ENCODE measurements around the gene SHROOM1. TPM values are rescaled to one million over a fixed set of nuclear protein-coding genes. Genes with fewer than 3 reads are reported as not detected.

Gene SHROOM1
- total RNA-seq, 2 donors from 2014 or later, result 0.54 to 3.4 TPM

DNA sequence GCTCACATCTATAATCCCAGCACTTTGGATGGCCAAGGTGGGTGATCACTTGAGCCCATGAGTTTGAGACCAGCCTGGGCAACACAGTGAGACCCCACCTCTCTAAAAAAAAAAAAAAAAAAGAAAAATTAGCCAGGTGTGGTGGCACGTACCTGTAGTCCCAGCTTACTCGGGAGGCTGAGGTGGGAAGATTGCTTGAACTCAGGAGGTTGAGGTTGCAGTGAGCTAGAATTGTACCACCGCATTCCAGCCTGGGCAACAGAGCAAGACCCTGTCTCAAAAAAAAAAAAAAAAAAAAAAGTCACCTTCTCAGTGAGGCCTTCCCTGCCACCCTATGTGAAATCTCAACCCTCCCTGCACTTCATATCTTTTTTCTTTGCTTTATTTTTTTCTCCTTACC, 39.4 kb downstream of the SHROOM1 start:
- Mint-ChIP-seq H3K27me3 (peaks cover 3% of the 10 kb centered on the region), H3K4me1 (no peaks in the 10 kb centered on the region), H3K4me3 (no peak overlapping the region), H3K27ac (no peak overlapping the region), H3K9me3 (no peaks in the 10 kb centered on the region), H3K36me3 (ENCODE audit: low read depth) (no peaks in the 10 kb centered on the region)
- no peak for ATAC-seq (replicated peaks)

DNA sequence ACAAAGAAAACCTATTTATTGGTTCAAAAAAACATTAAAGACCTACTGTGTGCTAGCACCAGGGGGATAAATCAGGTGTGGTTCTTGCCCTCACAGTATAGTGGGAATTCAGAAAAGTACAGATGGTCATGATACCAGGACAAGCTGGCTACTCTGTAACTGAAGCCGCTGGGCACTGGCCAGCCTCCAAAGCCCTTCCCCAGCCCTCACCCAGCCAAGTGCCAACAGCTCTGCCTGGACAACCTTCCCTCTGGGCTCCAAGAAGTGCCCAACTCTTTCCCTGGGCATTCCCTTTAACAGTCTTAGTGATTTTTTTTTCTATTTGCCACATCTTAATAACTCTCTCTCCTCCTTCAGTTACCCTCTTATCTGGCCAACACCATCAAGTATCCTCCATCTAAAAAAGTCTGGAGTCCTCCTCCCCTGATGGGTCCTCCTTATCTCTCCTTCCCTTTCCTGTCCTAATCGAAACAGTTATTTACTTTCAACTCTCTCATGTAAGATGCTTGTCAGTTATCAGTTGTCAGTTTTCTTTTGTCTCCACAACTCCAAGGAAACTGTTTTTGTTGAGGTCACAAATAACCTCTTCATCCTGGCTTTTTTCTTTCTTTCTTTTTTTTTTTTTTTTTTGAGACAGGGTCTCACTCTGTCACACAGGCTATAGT, 40.1 kb downstream of the SHROOM1 start:
- Mint-ChIP-seq H3K27ac (no peak overlapping the region), H3K4me1 (no peaks in the 10 kb centered on the region), H3K9me3 (no peaks in the 10 kb centered on the region), H3K27me3 (peaks cover 7% of the 10 kb centered on the region), H3K4me3 (no peak overlapping the region), H3K36me3 (ENCODE audit: low read depth) (no peaks in the 10 kb centered on the region)
- ATAC-seq (replicated peaks), result no peak

DNA sequence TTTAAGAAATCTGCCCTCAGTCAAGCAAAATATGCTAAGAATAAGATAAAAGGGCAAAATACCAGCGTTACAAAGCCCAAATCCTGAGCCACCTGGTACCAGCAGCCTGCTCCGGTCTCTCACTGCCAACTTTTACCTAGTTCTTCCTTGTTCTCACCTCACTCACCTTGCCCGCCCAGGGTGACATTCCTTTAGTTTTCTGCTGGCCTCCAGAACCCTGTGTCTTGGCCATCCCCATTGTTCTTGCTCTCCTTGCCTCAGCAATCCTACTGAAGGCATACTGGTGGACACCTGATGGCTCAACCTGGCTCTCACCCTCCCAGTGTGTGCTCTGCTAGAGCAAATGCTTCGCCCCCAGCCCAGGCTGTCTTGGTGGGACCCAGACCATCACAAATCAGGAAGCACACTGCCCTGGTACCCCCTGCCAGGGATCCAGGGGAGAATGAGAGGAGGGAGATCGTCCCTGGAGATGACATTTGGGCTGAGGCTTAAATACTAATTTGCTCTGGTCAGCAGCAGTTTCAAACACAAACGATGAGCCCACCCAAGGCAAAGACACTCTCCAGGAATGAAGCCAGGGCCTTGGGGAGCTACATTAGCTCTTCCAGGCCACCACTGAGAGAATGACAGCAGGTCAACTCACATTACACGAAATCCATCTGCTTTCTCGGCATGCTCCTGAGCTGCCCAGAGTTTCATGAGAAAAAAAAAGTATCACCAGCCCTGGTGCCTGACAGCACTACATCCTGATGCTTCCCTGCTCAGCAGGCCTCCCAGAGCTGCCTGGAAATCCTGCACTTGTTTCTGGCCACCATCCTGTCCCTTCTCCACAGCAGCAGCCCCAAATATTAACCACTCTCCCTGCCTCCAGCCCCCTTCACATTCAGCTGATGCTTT, 41.2 kb downstream of the SHROOM1 start:
- no peaks in the 10 kb centered on the region for H3K36me3 Mint-ChIP-seq (ENCODE audit: low read depth)
- H3K9me3 Mint-ChIP-seq, result no peaks in the 10 kb centered on the region
- no peaks in the 10 kb centered on the region for H3K4me1 Mint-ChIP-seq
- peaks cover 11% of the 10 kb centered on the region for H3K27me3 Mint-ChIP-seq
- H3K27ac Mint-ChIP-seq, result no peak overlapping the region
- H3K4me3 Mint-ChIP-seq, result no peak overlapping the region
- no peak for ATAC-seq (replicated peaks)

DNA sequence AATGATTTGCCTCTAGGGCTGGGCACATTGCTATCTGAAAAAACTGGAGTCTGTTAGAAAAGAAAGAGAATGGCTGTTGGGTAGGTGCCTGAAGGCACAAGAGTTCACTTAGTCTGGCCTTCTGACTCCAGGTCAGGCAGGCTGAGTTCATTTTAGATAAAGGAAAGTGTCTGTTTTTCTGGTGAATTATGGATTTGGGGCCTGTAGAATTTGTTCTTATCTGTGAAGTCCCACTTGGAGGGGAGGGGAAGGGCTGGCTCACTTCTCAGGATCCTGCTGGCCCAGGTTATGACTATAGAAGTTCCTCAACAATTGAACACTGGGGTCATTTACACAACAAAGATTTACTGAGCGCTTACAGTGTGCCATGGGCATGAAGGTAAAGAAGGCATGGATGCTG, 41.9 kb downstream of the SHROOM1 start:
- H3K4me3 Mint-ChIP-seq, result no peak overlapping the region
- no peak overlapping the region for H3K27ac Mint-ChIP-seq
- ATAC-seq (replicated peaks), result no peak
- H3K36me3 Mint-ChIP-seq (ENCODE audit: low read depth), result no peaks in the 10 kb centered on the region
- H3K27me3 Mint-ChIP-seq, result peaks cover 11% of the 10 kb centered on the region
- no peaks in the 10 kb centered on the region for H3K4me1 Mint-ChIP-seq
- no peaks in the 10 kb centered on the region for H3K9me3 Mint-ChIP-seq

DNA sequence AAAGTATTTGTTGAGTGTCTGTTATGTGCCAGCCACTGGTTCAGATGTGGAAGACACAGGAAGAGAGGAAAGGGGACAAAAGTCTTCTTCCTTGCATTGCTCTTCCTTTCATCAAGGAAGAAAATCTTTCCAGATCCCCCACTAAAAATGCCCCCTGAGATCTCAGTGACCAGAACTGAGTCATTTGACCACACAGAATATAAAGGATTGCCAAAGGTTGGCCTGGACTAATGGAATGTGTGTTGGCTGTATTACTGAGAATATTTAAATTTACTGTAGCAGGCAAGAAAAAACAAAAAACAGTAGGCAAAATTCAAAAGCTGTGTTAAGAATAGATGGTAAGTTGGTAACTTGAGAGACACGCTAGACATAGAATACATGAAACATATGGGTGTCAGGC, 43.4 kb downstream of the SHROOM1 start:
- no peak for ATAC-seq (replicated peaks)
- Mint-ChIP-seq H3K36me3 (ENCODE audit: low read depth) (no peaks in the 10 kb centered on the region), H3K4me3 (no peak overlapping the region), H3K9me3 (no peaks in the 10 kb centered on the region), H3K27me3 (peaks cover 11% of the 10 kb centered on the region), H3K4me1 (no peaks in the 10 kb centered on the region), H3K27ac (no peak overlapping the region)

DNA sequence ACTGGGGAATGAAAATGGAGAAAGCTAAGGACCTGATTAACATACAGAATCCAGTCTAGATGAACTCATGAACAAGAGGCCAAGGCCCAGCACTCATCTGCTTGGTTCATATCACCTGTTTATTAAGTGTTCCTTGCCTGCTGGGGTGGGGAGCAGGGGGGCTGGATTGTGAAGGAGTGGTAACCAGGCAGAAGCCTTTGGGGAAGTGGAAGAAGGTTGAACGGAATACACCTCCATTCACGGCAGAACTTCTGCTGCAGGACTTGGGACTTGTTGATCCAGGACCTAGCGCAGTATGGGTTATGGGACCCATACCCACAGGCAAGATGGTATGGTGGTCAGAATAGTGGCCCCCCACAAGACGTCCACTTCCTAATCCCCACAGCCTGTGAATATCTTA, 44.6 kb downstream of the SHROOM1 start:
- Mint-ChIP-seq H3K27ac (no peak overlapping the region), H3K9me3 (no peaks in the 10 kb centered on the region), H3K27me3 (peaks cover 16% of the 10 kb centered on the region), H3K4me3 (no peak overlapping the region), H3K36me3 (ENCODE audit: low read depth) (no peaks in the 10 kb centered on the region), H3K4me1 (no peaks in the 10 kb centered on the region)
- no peak for ATAC-seq (replicated peaks)

DNA sequence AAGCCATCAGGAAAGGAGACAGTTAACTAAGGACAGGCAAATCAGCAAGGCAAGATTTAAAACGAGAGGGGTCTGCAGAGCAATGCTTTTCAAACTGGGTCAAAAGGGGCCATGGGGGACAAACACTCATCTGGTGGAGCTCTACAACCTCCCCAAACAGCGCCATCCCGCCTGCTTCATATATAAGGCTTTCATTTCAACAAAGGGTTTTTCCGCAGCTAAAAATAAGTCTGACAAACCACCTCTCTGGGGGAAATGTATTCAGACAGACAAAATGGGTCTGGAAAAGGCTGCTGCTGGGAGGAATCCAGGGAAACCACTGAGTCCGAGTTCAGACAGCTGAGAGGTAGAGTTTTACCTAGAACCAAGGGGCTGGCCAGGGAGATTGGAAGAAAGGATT, 45.1 kb downstream of the SHROOM1 start:
- H3K9me3 Mint-ChIP-seq, result no peaks in the 10 kb centered on the region
- ATAC-seq (replicated peaks), result no peak
- H3K36me3 Mint-ChIP-seq (ENCODE audit: low read depth), result no peaks in the 10 kb centered on the region
- peaks cover 16% of the 10 kb centered on the region for H3K27me3 Mint-ChIP-seq
- no peak overlapping the region for H3K27ac Mint-ChIP-seq
- H3K4me1 Mint-ChIP-seq, result no peaks in the 10 kb centered on the region
- H3K4me3 Mint-ChIP-seq, result no peak overlapping the region

DNA sequence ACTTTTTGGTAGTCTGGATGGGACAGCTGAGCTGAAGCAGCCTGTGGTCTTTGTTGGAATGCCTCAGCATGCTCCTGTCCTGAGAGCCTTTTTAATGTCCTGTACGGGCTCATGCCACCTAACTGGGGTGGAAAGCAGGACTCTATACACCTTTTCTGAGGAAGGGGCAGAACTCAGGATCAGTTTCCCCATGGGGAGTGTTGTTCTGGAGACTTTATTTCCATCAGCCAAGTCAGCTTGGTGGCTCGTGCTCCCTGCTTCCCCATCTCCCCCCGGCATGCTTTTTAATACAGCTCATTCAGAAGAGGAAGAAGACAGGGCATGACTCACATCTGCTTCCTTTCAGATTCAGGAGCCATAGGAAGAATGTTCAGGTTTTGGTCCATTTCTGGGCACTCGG, 48.3 kb downstream of the SHROOM1 start:
- Mint-ChIP-seq H3K4me1 (no peaks in the 10 kb centered on the region), H3K27me3 (peaks cover 27% of the 10 kb centered on the region)
- ATAC-seq (replicated peaks), result no peak

DNA sequence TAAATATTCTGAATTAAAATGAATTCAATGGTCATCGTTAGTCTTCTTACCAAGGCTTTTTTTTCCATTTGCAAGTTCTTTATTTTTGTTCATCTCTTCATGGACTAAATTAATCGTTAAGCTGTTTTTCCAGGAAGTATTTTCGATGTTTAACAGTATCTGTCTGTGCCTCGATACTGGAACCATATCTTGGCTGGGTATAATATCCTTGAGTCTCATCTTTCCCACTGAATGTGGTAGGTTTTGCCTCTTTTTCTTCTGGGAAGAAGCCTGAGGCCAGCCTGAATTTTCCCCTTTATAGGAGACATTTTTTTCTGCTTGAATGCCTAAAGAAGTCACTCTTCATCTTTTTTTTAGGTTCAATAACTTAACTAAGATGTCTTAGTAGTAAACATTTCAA, 49.4 kb downstream of the SHROOM1 start:
- Mint-ChIP-seq H3K4me3 (no peak overlapping the region), H3K36me3 (ENCODE audit: low read depth) (no peaks in the 10 kb centered on the region), H3K27me3 (peaks cover 25% of the 10 kb centered on the region), H3K27ac (no peak overlapping the region), H3K4me1 (no peaks in the 10 kb centered on the region), H3K9me3 (no peaks in the 10 kb centered on the region)
- no peak for ATAC-seq (replicated peaks)

More for the DNA sequence above, 48.3 kb downstream of the SHROOM1 start:
- Mint-ChIP-seq H3K4me3 (no peak overlapping the region), H3K9me3 (no peaks in the 10 kb centered on the region), H3K36me3 (ENCODE audit: low read depth) (no peaks in the 10 kb centered on the region), H3K27ac (no peak overlapping the region)

DNA sequence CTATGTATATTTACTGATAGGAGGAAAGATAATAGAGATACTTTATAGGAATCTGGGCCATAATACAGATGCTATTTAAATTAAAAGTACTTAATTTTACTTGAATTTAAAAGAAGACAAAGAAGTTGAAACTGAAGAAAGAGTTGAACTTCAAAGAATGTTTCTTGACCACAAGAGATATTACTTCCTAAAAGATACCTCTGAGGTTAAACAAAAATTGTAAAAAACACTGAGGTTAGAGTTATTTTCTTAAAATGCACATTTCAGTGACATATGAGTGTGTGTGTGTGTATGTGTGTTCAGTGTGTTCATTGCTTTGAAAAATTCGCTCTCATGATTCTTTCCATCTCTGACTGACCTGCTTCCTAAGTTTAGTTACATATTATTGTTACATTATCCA, 49.9 kb downstream of the SHROOM1 start:
- no peak overlapping the region for H3K4me3 Mint-ChIP-seq
- no peaks in the 10 kb centered on the region for H3K36me3 Mint-ChIP-seq (ENCODE audit: low read depth)
- H3K4me1 Mint-ChIP-seq, result peaks cover under 1% of the 10 kb centered on the region
- no peaks in the 10 kb centered on the region for H3K9me3 Mint-ChIP-seq
- no peak overlapping the region for H3K27ac Mint-ChIP-seq
- no peak for ATAC-seq (replicated peaks)
- peaks cover 21% of the 10 kb centered on the region for H3K27me3 Mint-ChIP-seq

DNA sequence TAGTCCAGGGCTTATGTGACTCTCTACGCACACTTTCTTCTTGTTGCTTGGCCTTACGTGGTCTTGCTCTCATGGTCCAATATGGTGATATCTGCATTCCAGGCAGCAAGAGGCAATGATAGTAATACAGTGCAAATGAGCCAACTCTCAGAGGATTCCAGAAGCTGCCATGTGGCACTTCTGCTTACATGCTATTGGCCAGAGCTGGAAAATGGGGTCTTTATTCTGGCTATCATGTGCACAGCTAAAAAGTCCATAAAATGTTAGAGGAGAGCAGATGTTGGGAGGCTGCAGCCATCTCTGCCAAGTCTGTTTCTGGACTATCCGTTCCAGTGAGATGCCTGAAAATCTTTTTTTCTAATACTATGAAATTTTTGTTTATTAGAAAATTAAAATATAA, 50.5 kb downstream of the SHROOM1 start:
- Mint-ChIP-seq H3K27me3 (peaks cover 17% of the 10 kb centered on the region), H3K4me1 (peaks cover 6% of the 10 kb centered on the region), H3K4me3 (no peak overlapping the region), H3K9me3 (no peaks in the 10 kb centered on the region), H3K27ac (no peak overlapping the region), H3K36me3 (ENCODE audit: low read depth) (no peaks in the 10 kb centered on the region)
- no peak for ATAC-seq (replicated peaks)

DNA sequence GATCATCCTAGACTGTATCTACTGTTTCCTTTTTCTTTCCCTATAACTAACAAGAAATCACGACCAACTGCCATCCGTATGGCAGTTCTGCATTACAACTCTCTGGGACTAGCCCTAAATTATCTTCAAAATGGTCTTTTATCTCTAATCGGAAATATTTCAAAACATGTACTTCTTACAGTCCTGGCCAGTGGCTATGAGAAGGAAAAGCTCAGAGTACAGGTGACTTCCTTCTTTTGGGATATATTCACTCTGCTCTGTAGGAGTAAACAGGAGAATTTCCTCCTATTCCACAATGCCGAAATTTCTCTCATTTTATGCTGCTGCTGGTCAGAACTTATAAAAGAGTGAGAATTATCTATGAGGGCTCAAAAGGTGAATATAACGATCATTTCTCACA, 51.6 kb downstream of the SHROOM1 start:
- Mint-ChIP-seq H3K36me3 (ENCODE audit: low read depth) (no peaks in the 10 kb centered on the region), H3K27ac (no peak overlapping the region), H3K4me3 (peak overlapping the region; percentile 53), H3K27me3 (peaks cover 16% of the 10 kb centered on the region), H3K9me3 (no peaks in the 10 kb centered on the region), H3K4me1 (peaks cover 6% of the 10 kb centered on the region)
- ATAC-seq (replicated peaks), result no peak

DNA sequence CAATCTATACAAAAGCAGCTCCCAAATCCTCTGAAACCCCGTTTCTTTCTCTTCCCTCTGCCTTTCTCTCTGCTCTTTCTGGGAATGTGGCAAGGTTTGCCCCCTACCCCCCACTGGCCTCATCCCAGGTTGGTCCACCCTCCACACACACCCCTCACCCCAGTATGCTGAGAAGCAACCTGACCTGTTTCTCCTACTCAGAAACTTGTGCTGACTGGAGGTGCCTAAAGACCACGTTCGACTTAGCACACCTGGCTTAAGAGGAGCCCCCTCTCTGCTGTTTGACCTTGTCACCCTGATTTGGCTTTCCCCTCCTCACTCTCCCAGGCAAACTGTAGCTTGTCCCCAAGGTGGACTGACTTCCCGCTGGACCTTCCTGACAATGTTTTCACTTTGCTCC, 52.3 kb downstream of the SHROOM1 start:
- H3K27me3 Mint-ChIP-seq, result peaks cover 16% of the 10 kb centered on the region
- H3K36me3 Mint-ChIP-seq (ENCODE audit: low read depth), result no peaks in the 10 kb centered on the region
- ATAC-seq (replicated peaks), result no peak
- H3K4me3 Mint-ChIP-seq, result peak overlapping the region; percentile 53
- no peak overlapping the region for H3K27ac Mint-ChIP-seq
- H3K9me3 Mint-ChIP-seq, result no peaks in the 10 kb centered on the region
- peaks cover 6% of the 10 kb centered on the region for H3K4me1 Mint-ChIP-seq

DNA sequence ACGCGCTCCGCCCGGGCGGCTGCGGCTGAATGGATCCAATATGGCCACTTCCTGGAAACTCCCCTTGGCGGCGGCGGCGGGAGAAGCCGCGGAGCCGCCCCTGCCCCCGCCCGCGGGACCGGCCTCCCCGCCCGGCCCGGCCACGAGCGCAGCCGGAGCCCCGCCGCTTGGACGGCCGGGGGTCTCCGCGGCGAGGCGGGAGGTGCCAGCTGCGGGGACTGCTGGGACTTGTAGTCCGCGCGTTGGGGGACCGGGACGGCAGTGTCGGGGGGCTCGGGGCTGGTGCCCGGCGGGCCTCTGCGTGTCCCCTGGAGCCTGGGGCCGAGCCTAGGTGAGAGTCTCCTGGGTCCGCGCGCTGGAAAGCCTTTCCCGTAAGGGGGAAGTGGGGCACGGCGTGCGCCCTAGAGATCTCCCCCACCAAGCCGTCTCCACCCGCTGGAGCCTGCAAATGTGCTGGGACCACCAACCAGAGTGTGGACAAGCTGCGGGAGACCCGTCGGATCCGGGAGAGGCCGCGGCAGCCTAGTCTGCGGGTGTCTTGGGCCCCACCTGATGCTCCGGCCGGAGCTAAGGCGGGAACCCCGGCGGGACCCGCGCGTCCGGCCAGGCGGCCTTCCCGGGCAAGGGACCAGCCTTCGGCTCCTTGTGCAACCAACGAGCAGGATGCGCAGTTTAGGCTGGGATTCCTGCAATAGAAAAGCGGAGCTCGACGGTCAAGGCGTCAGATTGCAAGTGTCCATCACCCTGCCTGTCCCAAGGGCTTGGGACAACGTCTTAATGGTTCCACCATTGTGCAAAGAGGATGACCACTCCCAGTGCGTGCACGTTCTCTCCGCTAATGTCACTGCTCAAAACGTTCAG, 53.0 kb downstream of the SHROOM1 start, which contains the start of gene SEPTIN8:
SEPTIN8 (minus strand) TSS at position 31 of the 861 bp plus-strand sequence. CDS start 102 bp downstream, outside the sequence.
- Mint-ChIP-seq H3K27ac (peak within 1 kb of the TSS; percentile 76), H3K9me3 (no peaks in the 10 kb centered on the region), H3K4me3 (peak within 1 kb of the TSS; percentile 59), H3K36me3 (ENCODE audit: low read depth) (no peaks in the 10 kb centered on the region), H3K4me1 (peaks cover 6% of the 10 kb centered on the region), H3K27me3 (peaks cover 16% of the 10 kb centered on the region)
- ATAC-seq (replicated peaks), result peak; percentile 85

All from activated T-helper 17 cell treated with anti-CD3 and anti-CD28 coated beads, Interleukin-2, amount 50 U/mL, for 72 hours (primary cell).